ENCODE measurements around the gene MKRN2. TPM values are rescaled to one million over a fixed set of nuclear protein-coding genes. Genes with fewer than 3 reads are reported as not detected.

The MKRN2 gene
- total RNA-seq, 1 donor from 2014 or later, result 21.7 TPM

GRCh38 chr3:12598890-12599289 is 42.0 kb downstream of the MKRN2 start:
- H3K36me3 ChIP-seq, result peaks cover 100% of the 10 kb centered on the region
- intact Hi-C loops (cut with DNase I), result no loop called here
- ATAC-seq (no peak), DNase-seq (no peak)
- H3K27me3 ChIP-seq (ENCODE audit: low read depth), result no peaks in the 10 kb centered on the region
- no peaks in the 10 kb centered on the region for H3K9me3 ChIP-seq
- no peaks in the 10 kb centered on the region for H3K4me1 ChIP-seq
- TF ChIP-seq, protein P1, sequence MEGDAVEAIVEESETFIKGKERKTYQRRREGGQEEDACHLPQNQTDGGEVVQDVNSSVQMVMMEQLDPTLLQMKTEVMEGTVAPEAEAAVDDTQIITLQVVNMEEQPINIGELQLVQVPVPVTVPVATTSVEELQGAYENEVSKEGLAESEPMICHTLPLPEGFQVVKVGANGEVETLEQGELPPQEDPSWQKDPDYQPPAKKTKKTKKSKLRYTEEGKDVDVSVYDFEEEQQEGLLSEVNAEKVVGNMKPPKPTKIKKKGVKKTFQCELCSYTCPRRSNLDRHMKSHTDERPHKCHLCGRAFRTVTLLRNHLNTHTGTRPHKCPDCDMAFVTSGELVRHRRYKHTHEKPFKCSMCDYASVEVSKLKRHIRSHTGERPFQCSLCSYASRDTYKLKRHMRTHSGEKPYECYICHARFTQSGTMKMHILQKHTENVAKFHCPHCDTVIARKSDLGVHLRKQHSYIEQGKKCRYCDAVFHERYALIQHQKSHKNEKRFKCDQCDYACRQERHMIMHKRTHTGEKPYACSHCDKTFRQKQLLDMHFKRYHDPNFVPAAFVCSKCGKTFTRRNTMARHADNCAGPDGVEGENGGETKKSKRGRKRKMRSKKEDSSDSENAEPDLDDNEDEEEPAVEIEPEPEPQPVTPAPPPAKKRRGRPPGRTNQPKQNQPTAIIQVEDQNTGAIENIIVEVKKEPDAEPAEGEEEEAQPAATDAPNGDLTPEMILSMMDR (IDR thresholded peaks at IDR 0.05), result no peak
- no peak overlapping the region for H3K4me3 ChIP-seq
- no peak overlapping the region for H3K27ac ChIP-seq

- TF ChIP-seq, protein P1 (IDR thresholded peaks at IDR 0.05), result no peak
- H3K27ac ChIP-seq, result no peak overlapping the region
These were observed 44.2 kb downstream of the MKRN2 start for GRCh38 chr3:12601072-12601471.

GRCh38 chr3:12603969-12604368 is 47.1 kb downstream of the MKRN2 start:
- Histone ChIP-seq H3K4me1 (no peaks in the 10 kb centered on the region), H3K9me3 (no peaks in the 10 kb centered on the region), H3K36me3 (peaks cover 99% of the 10 kb centered on the region), H3K27ac (no peak overlapping the region), H3K27me3 (ENCODE audit: low read depth) (no peaks in the 10 kb centered on the region), H3K4me3 (no peak overlapping the region)
- DNase-seq (no peak), ATAC-seq (no peak)
- TF ChIP-seq, protein P1 (IDR thresholded peaks at IDR 0.05), result no peak
- intact Hi-C loops (cut with DNase I), result no loop called here

More at GRCh38 chr3:12601072-12601471, 44.2 kb downstream of the MKRN2 start:
- no peaks in the 10 kb centered on the region for H3K9me3 ChIP-seq
- H3K4me3 ChIP-seq, result no peak overlapping the region
- ATAC-seq (no peak), DNase-seq (no peak)
- no peaks in the 10 kb centered on the region for H3K27me3 ChIP-seq (ENCODE audit: low read depth)
- H3K4me1 ChIP-seq, result no peaks in the 10 kb centered on the region
- H3K36me3 ChIP-seq, result peaks cover 99% of the 10 kb centered on the region
- intact Hi-C loops (cut with DNase I), result no loop called here

DNA sequence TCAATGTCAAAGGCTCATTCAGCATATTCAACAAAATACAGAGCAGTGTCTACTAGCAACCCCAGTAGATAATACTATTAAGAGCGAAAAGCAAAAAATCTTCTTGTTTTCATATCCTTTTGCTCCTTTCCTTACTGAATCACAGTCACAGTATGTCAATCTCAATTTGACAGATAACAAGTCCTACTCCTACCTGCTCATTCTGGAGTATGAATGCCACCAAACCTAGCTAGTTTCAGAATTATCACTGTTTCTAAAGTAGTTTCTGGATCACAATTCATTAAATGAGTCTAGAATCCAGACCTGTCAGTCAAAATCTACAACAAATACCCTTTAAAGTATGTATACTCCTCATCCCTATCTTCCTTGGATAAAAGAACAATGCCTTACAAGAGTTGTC is 51.5 kb downstream of the MKRN2 start:
- intact Hi-C loops (cut with DNase I), result no loop called here
- H3K36me3 ChIP-seq, result peaks cover 94% of the 10 kb centered on the region

GRCh38 chr3:12611117-12611516 is 54.2 kb downstream of the MKRN2 start:
- Histone ChIP-seq H3K27ac (no peak overlapping the region), H3K4me3 (no peak overlapping the region), H3K36me3 (peaks cover 75% of the 10 kb centered on the region), H3K4me1 (no peaks in the 10 kb centered on the region), H3K9me3 (no peaks in the 10 kb centered on the region), H3K27me3 (ENCODE audit: low read depth) (no peaks in the 10 kb centered on the region)
- TF ChIP-seq, protein P1 (IDR thresholded peaks at IDR 0.05), result no peak
- no peak for DNase-seq
- ATAC-seq, result no peak
- intact Hi-C loops (cut with DNase I), result no loop called here

More for the DNA sequence above, 51.5 kb downstream of the MKRN2 start:
- ATAC-seq (no peak), DNase-seq (no peak)
- Histone ChIP-seq H3K4me1 (no peaks in the 10 kb centered on the region), H3K27ac (no peak overlapping the region), H3K9me3 (no peaks in the 10 kb centered on the region), H3K27me3 (ENCODE audit: low read depth) (no peaks in the 10 kb centered on the region), H3K4me3 (no peak overlapping the region)
- TF ChIP-seq, protein P1 (IDR thresholded peaks at IDR 0.05), result no peak

Measured in lower lobe of right lung (tissue), 2 donors.